ENCODE measurements around the gene SLC25A22. TPM values are rescaled to one million over a fixed set of nuclear protein-coding genes. Genes with fewer than 3 reads are reported as not detected.

Gene SLC25A22
- total and polyA plus RNA-seq, 9 of the 15 experiments (the other 6 are each of a cell fraction or from before 2014, with no cell fraction given): 0.41 to 55.4 (median 11.4) TPM

- Histone ChIP-seq H4K20me1 (replicated peaks; ENCODE audit: control insufficient read depth, insufficient read depth, low read length) (peaks cover 24% of the 10 kb centered on the region), H3K27ac (ENCODE audit: extremely low read depth, low read depth, low read length) (peak overlapping the region; percentile 99), H3K27me3 (ENCODE audit: control insufficient read depth in 2 of 2, insufficient read depth in 2 of 2, low read length in 2 of 2) (no peaks in the 10 kb centered on the region), H3K9me1 (ENCODE audit: control insufficient read depth, insufficient read depth, low read length) (no peaks in the 10 kb centered on the region), H3K4me2 (ENCODE audit: insufficient read depth, low read length) (peak overlapping the region; percentile 94), H3K4me1 (replicated peaks in 1 of 2; ENCODE audit: control insufficient read depth in 2 of 2, insufficient read depth in 2 of 2, low read length in 2 of 2) (peaks cover 27 to 54% of the 10 kb centered on the region in 2 experiments), H3K36me3 (ENCODE audit: control insufficient read depth, insufficient read depth, low read length) (peaks cover 41% of the 10 kb centered on the region), H2AFZ (ENCODE audit: low read depth, low read length) (no peak overlapping the region), H3K9me3 (replicated peaks; ENCODE audit: control insufficient read depth, insufficient read depth, low read depth, low read length) (no peaks in the 10 kb centered on the region), H3K9ac (ENCODE audit: insufficient read depth in 1 of 2, low read depth in 2 of 2, low read length in 2 of 2) (peak overlapping the region; percentile 95 to 100), H3K79me2 (ENCODE audit: control insufficient read depth, insufficient read depth, low read length) (peaks cover 57% of the 10 kb centered on the region), H3K4me3 (peak overlapping the region; percentile 100)
- ATAC-seq (peak; percentile 37), FAIRE-seq (peak; percentile 40), DNase-seq (ENCODE audit: extremely low read depth in 1 of 4, low spot score in 3 of 4) (peak in 2 of 4 experiments; percentile 23 to 55)
- WGBS (ENCODE audit: insufficient coverage, low coverage, missing lambda C conversion rate): 1% methylated on average over 18 of the region's 18 CpGs
- CTCF ChIA-PET (ENCODE audit: low intra/inter-chr PET ratio): interaction anchor here (1.8 kb wide), 1 partner anchor 20 kb away, joined by 3 read pairs; no protein-coding TSS in a partner anchor
- BruUV-seq (replicated peaks): no TSS peak
- POLR2A ChIA-PET: interaction anchor here (0.6 to 7.4 kb wide), 14 partner anchors 10 to 193 kb away, joined by 3 to 88 read pairs (median 4); partner anchors contain the start of genes DEAF1 and TMEM80
- in situ Hi-C loops (cut with MboI) (no loop called here), intact Hi-C loops (cut with micrococcal nuclease) (no loop called here)
- TF ChIP-seq GTF2A2 (tag; IDR thresholded peaks at IDR 0.05) (no peak), EP400 (IDR thresholded peaks at IDR 0.05) (peak; percentile 77; the same call in 1 of the 2 replicates), MIER1 (IDR thresholded peaks at IDR 0.05; ENCODE audit: low read depth) (no peak), MECOM (CRISPR knock-in tag; IDR thresholded peaks at IDR 0.05) (0 out of 2 replicates have a peak, but pooled peaks have one; percentile 41), HOXB6 (CRISPR knock-in tag; IDR thresholded peaks at IDR 0.05; ENCODE audit: borderline replicate concordance) (no peak), BCLAF1 (IDR thresholded peaks at IDR 0.05; ENCODE audit: borderline replicate concordance in 1 of 2, control insufficient read depth in 1 of 2, low read depth in 2 of 2, low read length in 1 of 2) (no peak), ZBTB7A (IDR thresholded peaks at IDR 0.05; ENCODE audit: borderline replicate concordance, control insufficient read depth, low read depth, low read length) (no peak), U2AF2 (optimal IDR thresholded peaks at IDR 0.05; ENCODE audit: low read depth, low read length) (no peak), SMC3 (conservative IDR thresholded peaks at IDR 0.05; ENCODE audit: insufficient read depth, low read depth, low read length) (no peak), ZNF384 (IDR thresholded peaks at IDR 0.05; ENCODE audit: low read depth, low read length) (no peak)
Observed at GRCh38 chr11:748007-748359, 50.1 kb downstream of the SLC25A22 start.

Data from K562 (cell line).